Measurements from ENCODE around the gene KLHL40. TPM values are rescaled to one million over a fixed set of nuclear protein-coding genes. Genes with fewer than 3 reads are reported as not detected.

KLHL40 gene
- total RNA-seq, 4 donors from 2014 or later, result 0.19 TPM; not detected in 3

- TF ChIP-seq, protein P1, sequence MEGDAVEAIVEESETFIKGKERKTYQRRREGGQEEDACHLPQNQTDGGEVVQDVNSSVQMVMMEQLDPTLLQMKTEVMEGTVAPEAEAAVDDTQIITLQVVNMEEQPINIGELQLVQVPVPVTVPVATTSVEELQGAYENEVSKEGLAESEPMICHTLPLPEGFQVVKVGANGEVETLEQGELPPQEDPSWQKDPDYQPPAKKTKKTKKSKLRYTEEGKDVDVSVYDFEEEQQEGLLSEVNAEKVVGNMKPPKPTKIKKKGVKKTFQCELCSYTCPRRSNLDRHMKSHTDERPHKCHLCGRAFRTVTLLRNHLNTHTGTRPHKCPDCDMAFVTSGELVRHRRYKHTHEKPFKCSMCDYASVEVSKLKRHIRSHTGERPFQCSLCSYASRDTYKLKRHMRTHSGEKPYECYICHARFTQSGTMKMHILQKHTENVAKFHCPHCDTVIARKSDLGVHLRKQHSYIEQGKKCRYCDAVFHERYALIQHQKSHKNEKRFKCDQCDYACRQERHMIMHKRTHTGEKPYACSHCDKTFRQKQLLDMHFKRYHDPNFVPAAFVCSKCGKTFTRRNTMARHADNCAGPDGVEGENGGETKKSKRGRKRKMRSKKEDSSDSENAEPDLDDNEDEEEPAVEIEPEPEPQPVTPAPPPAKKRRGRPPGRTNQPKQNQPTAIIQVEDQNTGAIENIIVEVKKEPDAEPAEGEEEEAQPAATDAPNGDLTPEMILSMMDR (IDR thresholded peaks at IDR 0.05), result no peak
- DNase-seq (ENCODE audit: low spot score), result no peak
- ATAC-seq (ENCODE audit: low FRiP score), result no peak
These were observed 5.7 kb downstream of the KLHL40 start for GRCh38 chr3:42690766-42691680.

- ATAC-seq (ENCODE audit: low FRiP score), result no peak
- TF ChIP-seq, protein P1 (IDR thresholded peaks at IDR 0.05), result no peak
- no peak for DNase-seq (ENCODE audit: low spot score)
These were observed 6.7 kb downstream of the KLHL40 start for GRCh38 chr3:42691816-42692666.

DNA sequence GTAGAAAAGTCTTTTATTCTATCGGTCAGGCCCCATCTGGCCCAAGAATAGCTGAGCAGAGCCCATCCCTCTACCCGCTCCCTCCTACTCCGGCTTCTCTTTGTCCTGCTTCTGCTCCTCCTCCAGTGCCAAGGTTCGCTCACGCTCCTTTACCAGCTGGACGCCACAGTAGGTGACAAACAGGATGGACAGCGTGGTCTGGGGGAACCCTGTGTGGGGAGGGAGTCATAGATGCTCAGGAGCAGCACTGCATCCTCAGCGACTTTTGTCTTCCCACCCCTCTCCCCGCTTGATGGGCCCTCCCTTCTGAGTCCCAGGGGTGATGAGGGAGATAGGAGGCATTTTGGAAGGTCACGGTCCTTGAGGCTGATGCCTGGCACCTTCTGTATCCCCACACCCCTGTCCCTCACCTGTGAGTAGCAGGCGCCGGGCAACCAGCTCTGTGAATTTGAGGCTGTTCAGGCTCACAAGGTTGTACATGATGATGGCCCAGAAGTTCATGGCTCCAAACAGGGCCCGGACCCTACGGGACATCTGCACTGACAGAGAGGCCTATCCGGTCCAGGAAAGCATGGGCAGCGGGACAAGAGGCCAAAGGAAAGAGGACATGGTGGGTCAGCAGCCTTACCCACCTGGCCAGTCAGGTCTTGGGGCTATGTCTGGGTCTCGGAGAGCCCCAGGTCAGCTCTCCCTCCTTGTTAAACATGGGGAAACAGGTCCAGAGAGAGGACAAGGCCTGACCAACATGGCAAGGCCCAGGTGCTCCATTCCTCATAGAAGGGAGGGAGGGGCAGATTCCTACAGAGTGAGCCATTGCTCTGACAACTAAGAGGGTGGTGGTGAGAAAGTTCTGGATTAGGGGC, 7.6 kb downstream of the KLHL40 start:
- DNase-seq (ENCODE audit: low spot score) (no peak), ATAC-seq (ENCODE audit: low FRiP score) (no peak)
- TF ChIP-seq, protein P1 (IDR thresholded peaks at IDR 0.05), result no peak

DNA sequence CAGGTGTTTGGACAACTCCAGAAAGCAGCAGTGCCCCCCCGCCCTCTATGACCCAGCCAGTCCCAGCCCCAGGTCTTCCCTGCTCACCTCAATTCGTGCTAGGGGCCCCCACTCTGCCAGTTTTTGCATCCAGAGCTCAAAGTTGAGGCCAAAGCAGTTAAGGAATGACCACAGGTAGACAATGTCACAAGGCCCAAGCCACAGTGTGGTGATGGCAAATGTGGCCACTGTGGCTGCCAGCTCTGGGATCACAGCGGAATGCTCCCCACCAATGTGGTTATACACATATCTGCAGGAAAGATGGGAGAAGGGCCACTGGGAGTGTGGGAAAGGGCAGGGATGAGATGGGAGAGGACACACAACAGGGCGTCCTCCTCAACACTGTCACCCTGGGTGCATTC, 8.2 kb downstream of the KLHL40 start:
- ATAC-seq (ENCODE audit: low FRiP score) (no peak), DNase-seq (ENCODE audit: low spot score) (no peak)

DNA sequence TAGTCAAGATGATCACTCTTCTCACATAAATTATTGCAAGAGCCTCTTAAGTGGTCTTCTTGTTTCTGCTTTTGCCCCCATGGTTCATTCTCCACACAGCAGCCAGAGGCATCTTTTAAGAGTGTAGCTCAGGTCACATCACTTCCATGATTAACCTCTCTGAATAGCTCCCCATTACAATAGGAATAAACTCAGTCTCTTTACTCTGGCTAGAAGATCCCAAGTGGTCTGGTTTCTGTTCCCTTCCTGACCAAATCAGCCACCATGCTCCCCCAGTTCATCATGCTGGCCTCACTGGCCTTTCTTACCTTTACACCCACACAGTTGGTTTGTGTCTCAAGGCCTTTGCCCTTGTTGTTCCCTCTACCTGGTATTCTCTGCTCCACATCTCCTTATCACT, 9.0 kb downstream of the KLHL40 start:
- no peak for DNase-seq (ENCODE audit: low spot score)
- TF ChIP-seq, protein P1 (IDR thresholded peaks at IDR 0.05), result no peak
- no peak for ATAC-seq (ENCODE audit: low FRiP score)

More for the DNA sequence above, 8.2 kb downstream of the KLHL40 start:
- TF ChIP-seq, protein P1 (IDR thresholded peaks at IDR 0.05), result no peak

All from omental fat pad (tissue), 4 donors.